Activated naive CD4-positive, alpha-beta T cell treated with anti-CD3 and anti-CD28 coated beads for 36 hours (primary cell): Measurements from ENCODE around the gene SARS1. TPM values are rescaled to one million over a fixed set of nuclear protein-coding genes. Genes with fewer than 3 reads are reported as not detected.
A peak's percentile ranks its signal among the peaks of the same experiment; 100 is the strongest.

ENCODE experiments used
- CTCF ChIA-PET: fragments of 350-600 bp; sonication (Branson Sonifier 250); formaldehyde crosslinking; loops from one replicate; lab custom pipeline; 2021; ENCODE audit warnings: antibody characterized with exemption; lab: Charles Lee
- DNase-seq: peaks from one replicate; pipeline ENCODE4 v3.0.0-alpha.2; 2020
- H3K27ac Mint-ChIP-seq: one replicate; pipeline ENCODE4 v1.8.0; 2021; ENCODE audit warnings: mild to moderate bottlenecking, mixed read lengths
- H3K27me3 Mint-ChIP-seq: one replicate; pipeline ENCODE4 v1.8.0; 2021; ENCODE audit warnings: low read depth, mixed read lengths
- H3K36me3 Mint-ChIP-seq: one replicate; pipeline ENCODE4 v1.8.0; 2021; ENCODE audit warnings: low read depth, mixed read lengths
- H3K4me1 Mint-ChIP-seq: one replicate; pipeline ENCODE4 v1.8.0; 2021; ENCODE audit warnings: low read depth, mixed read lengths
- H3K4me3 Mint-ChIP-seq: one replicate; pipeline ENCODE4 v1.8.0; 2021; ENCODE audit warnings: mild to moderate bottlenecking, moderate library complexity, mixed read lengths
- H3K9me3 Mint-ChIP-seq: one replicate; pipeline ENCODE4 v1.8.0; 2021; ENCODE audit warnings: mixed read lengths
- intact Hi-C: fragments of 100-400 bp; cut with micrococcal nuclease; formaldehyde crosslinking; loops from one replicate; pipeline ENCODE4 v1.15.1; 2023
- total RNA-seq, 2 experiments: library from RNA; stranded (reverse); gene quantifications; one replicate each; pipeline ENCODE4 v1.2.3, GENCODE V29; 2021

The SARS1 gene
- total RNA-seq, 2 experiments from 2014 or later = 363 TPM

DNA sequence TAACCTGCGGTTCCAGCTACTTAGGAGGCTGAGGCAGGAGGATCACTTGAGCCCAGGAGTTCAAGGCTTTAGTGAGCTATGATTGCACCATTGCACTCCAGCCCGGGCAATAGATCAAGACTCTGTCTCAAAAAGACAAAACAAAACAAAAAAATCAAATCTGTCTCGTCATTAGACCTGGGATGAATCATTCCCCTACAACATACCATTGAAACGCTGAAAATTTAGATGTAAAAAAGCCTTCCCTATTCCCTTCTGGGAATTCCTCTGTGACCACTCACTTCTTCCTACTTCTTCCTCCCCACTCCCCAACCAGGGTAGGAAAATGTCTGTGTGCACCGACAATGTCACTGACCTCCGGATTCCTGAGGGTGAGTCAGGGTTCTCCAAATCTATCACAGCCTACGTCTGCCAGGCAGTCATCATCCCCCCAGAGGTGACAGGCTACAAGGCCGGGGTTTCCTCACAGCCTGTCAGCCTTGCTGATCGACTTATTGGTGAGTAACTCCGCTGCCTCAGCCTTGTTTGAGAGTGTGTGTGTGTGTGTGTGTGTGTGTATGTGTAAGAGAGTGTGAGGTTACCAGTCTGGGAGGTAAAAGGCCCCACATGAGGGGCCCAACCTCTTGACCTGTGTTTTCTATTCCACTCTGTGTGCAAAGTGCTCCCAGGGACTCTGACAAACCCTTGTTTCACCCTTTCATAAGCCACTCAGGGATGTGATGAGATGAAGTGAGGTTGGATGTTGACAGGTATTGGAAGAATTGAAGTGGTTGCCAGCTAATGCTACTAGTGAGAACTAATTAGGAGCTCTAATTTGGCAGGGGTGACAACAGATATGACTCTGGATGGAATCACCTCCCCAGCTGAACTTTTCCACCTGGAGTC, 16.3 kb upstream of the SARS1 start:
- Mint-ChIP-seq H3K4me3 (no peak overlapping the region), H3K27me3 (no peaks in the 10 kb centered on the region), H3K27ac (no peak overlapping the region), H3K36me3 (no peaks in the 10 kb centered on the region), H3K4me1 (peaks cover 17% of the 10 kb centered on the region), H3K9me3 (no peaks in the 10 kb centered on the region)
- intact Hi-C loops = no loop called here
- peak; percentile 49 for DNase-seq
- CTCF ChIA-PET = interaction anchor here (0.9 kb wide), 2 partner anchors 98 to 335 kb away, joined by 3 read pairs; no protein-coding TSS in a partner anchor

DNA sequence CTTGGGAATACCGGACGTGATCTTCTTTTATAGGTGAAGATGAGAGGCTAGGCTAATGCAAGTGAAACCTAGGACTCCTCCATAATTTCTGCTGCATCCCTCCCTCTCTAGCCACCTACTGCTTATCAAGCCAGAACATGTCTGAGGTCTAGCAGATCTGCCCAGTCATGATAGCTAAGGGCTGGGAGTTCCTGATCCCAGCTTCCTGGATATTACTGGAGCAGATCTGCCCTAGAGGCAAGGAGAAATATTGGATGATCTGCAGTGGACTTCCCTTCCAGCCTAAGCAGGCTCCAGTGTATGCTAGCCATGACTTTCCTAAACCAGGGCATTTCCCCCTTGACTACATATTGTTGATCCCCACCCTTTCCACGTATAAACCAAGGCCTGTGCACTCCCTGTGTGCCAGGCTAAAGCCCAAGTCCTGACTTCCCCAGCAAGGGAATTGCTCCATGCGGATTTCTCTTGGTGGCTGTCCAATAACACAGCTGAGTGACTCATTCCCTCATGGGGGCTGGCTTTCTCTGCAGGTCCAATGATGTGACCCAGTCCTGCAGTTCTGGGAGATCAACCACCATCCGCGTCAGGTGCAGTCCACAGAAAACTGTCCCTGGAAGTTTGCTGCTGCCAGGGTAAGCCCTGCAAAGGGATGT, 15.5 kb upstream of the SARS1 start:
- CTCF ChIA-PET = interaction anchor here (0.9 kb wide), 2 partner anchors 98 to 335 kb away, joined by 3 read pairs; no protein-coding TSS in a partner anchor
- Mint-ChIP-seq H3K27me3 (no peaks in the 10 kb centered on the region), H3K27ac (no peak overlapping the region), H3K4me3 (no peak overlapping the region), H3K9me3 (no peaks in the 10 kb centered on the region), H3K4me1 (peaks cover 17% of the 10 kb centered on the region), H3K36me3 (no peaks in the 10 kb centered on the region)
- DNase-seq = no peak
- intact Hi-C loops = no loop called here

DNA sequence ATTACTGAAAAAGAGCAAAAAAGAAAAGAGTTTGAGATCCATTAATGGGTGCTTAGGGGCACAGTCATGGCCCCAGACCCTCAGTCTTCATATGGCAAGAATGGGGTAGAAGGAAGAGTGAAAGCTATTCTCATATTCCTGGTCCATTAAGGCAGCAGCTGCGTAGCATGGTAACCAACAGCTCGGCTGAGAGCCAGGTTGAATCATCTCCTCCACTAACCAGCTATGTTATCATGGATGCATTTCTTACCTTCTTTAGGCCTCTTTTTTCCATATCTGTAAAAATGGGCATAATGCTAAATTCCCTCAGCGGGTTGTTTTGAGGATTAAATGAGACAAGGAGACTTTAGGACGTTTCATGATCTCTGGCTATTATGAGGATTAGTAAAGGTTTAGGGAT, 15.0 kb upstream of the SARS1 start:
- no peak overlapping the region for H3K4me3 Mint-ChIP-seq
- intact Hi-C loops = no loop called here
- H3K27me3 Mint-ChIP-seq = no peaks in the 10 kb centered on the region
- no peaks in the 10 kb centered on the region for H3K36me3 Mint-ChIP-seq
- H3K9me3 Mint-ChIP-seq = no peaks in the 10 kb centered on the region
- no peak for DNase-seq
- CTCF ChIA-PET = interaction anchor here (0.6 to 1.5 kb wide), 3 partner anchors 86 to 333 kb away, joined by 3 to 10 read pairs (median 3); a partner anchor contains a TSS
- no peak overlapping the region for H3K27ac Mint-ChIP-seq
- peaks cover 17% of the 10 kb centered on the region for H3K4me1 Mint-ChIP-seq

DNA sequence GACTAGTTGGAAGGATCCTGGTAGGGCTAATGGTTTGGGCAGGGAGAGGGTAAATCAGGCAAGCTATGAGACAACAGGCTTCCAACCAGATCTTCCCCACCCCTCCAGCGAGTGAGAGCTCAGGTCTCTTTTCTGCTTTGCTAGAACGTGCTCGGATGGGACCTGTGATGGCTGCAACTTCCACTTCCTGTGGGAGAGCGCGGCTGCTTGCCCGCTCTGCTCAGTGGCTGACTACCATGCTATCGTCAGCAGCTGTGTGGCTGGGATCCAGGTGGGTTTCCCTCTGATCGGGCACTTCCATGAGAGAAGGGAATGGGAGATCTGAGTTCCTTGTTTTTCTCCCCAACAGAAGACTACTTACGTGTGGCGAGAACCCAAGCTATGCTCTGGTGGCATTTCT, 14.0 kb upstream of the SARS1 start:
- intact Hi-C loops = no loop called here
- Mint-ChIP-seq H3K27ac (no peak overlapping the region), H3K4me3 (no peak overlapping the region), H3K4me1 (peaks cover 17% of the 10 kb centered on the region), H3K36me3 (no peaks in the 10 kb centered on the region), H3K9me3 (no peaks in the 10 kb centered on the region), H3K27me3 (no peaks in the 10 kb centered on the region)
- CTCF ChIA-PET = interaction anchor here (0.6 to 1.5 kb wide), 6 partner anchors 14 to 426 kb away, joined by 3 to 10 read pairs (median 3); partner anchors contain the start of gene SORT1
- DNase-seq = peak; percentile 37

DNA sequence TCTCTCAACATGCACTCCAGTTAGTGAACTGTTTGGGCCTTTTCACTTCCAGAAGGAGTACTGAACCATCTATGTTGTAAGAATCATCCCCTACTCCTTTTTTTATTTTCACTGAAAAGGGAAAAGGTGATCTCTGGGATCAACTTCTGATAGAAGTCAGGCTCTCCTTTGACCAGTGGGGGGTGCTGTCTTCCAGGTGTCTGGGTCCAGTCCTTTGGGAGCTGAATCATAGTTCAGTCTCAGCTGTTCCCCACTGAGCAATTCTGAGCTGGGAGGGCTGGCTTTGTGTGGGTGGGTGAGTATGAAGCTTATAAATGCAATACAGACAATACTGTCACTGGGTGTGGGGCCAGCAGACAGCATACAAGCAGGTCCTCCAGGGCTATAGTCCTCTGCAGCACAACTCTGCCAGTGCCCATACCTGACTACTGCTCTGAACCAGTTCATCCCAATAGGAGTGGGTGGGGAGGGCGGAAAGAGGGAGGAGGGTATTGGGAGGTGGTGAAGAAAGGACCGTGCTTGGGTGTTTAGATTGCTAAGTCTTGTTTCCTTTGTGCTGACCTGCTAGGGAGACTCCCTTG, 12.5 kb upstream of the SARS1 start:
- intact Hi-C loops = loop anchor here (1.0 kb wide), 7 partner anchors 12 to 331 kb away; partner anchors contain the start of genes CELSR2, PSRC1 and SARS1
- peaks cover 17% of the 10 kb centered on the region for H3K4me1 Mint-ChIP-seq
- peak; percentile 86 for DNase-seq

DNA sequence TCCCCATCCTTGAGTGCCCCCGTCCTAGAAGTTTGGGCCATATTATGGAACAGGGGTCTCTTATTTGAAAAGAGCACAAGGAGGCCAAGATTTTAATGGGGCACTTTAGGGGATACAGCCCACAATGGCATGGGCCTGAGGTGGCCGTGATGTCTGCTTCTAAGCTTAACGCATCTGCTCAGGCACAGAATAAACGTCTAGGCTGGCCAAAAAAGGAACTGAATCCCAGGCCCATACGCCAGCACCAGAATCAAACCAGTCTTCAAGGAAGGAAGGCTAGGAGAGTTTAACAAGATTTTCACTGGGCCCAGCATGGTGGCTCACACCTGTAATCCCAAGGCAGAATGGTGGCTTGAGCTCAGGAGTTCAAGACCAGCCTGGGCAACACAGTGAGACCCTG, 9.2 kb upstream of the SARS1 start:
- H3K9me3 Mint-ChIP-seq = no peaks in the 10 kb centered on the region

More for the DNA sequence above, 12.5 kb upstream of the SARS1 start:
- Mint-ChIP-seq H3K36me3 (no peaks in the 10 kb centered on the region), H3K27me3 (no peaks in the 10 kb centered on the region), H3K27ac (no peak overlapping the region), H3K4me3 (no peak overlapping the region), H3K9me3 (no peaks in the 10 kb centered on the region)
- CTCF ChIA-PET = interaction anchor here (0.6 to 1.6 kb wide), 13 partner anchors 11 to 331 kb away, joined by 3 to 14 read pairs (median 4); partner anchors contain the start of gene SORT1

DNA sequence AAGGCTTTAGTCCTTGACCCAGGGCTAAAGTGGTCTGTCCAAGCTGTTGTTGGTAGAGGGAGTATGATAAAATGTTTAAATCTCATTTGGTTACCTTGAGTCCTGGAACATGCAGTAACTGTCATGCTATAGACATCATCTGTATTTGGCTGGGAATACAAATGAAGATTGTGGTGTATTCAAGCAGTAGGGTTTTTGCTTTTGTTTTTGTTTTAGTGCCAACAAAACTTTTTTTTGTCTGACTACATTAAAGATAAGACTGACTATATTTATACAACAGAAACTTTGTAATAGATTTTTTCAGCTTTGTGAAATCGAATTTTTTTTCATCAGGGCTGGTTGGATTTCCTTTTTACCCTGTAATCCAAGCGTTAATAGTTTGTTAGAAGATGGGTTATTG, 7.4 kb upstream of the SARS1 start:
- Mint-ChIP-seq H3K4me3 (no peak overlapping the region), H3K9me3 (no peaks in the 10 kb centered on the region), H3K27me3 (no peaks in the 10 kb centered on the region), H3K36me3 (no peaks in the 10 kb centered on the region), H3K27ac (no peak overlapping the region), H3K4me1 (peaks cover 2% of the 10 kb centered on the region)
- no peak for DNase-seq
- CTCF ChIA-PET = interaction anchor here (0.6 to 1.1 kb wide), 3 partner anchors 34 to 188 kb away, joined by 3 to 5 read pairs (median 4); no protein-coding TSS in a partner anchor
- intact Hi-C loops = no loop called here

More for the DNA sequence above, 9.2 kb upstream of the SARS1 start:
- Mint-ChIP-seq H3K4me1 (peaks cover 9% of the 10 kb centered on the region), H3K27me3 (no peaks in the 10 kb centered on the region), H3K4me3 (no peak overlapping the region), H3K27ac (no peak overlapping the region), H3K36me3 (no peaks in the 10 kb centered on the region)
- CTCF ChIA-PET = interaction anchor here (2.5 kb wide), 1 partner anchor 328 kb away, joined by 7 read pairs; no protein-coding TSS in a partner anchor
- intact Hi-C loops = no loop called here
- DNase-seq = no peak

DNA sequence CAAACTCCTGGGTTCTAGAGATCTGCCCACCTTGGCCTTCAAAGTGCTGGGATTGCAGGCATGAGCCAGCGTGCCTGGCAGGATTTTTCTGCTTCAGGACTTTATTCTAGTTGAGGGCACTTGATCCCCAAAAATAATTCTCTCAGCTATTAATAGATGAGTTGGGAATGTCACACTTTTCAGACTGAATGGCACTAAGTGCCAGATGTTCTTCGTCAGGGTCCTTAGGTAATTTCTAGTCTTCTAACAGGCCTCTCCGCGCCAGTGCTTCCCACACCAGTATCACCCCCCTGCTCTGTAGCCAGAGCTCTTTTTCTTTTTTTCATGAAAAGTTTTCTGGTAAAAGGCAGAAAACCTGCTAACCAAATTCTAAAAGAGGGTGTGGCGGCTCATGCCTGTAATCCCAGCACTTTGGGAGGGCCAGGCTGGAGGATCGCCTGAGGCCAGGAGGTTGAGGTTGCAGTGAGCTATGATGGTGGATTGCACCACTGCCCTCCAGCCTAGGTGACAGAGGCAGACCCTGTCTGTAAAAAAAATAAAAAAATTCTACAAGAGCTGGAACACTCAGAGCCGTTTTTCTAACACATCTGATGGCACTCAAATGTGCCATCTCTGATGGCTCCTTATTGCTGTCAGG, 6.1 kb upstream of the SARS1 start:
- intact Hi-C loops = no loop called here
- H3K36me3 Mint-ChIP-seq = no peaks in the 10 kb centered on the region
- no peaks in the 10 kb centered on the region for H3K27me3 Mint-ChIP-seq
- H3K4me3 Mint-ChIP-seq = no peak overlapping the region
- no peaks in the 10 kb centered on the region for H3K9me3 Mint-ChIP-seq
- H3K27ac Mint-ChIP-seq = no peak overlapping the region
- CTCF ChIA-PET = interaction anchor here (0.7 kb wide), 1 partner anchor 205 kb away, joined by 5 read pairs; no protein-coding TSS in a partner anchor
- H3K4me1 Mint-ChIP-seq = no peaks in the 10 kb centered on the region
- no peak for DNase-seq

DNA sequence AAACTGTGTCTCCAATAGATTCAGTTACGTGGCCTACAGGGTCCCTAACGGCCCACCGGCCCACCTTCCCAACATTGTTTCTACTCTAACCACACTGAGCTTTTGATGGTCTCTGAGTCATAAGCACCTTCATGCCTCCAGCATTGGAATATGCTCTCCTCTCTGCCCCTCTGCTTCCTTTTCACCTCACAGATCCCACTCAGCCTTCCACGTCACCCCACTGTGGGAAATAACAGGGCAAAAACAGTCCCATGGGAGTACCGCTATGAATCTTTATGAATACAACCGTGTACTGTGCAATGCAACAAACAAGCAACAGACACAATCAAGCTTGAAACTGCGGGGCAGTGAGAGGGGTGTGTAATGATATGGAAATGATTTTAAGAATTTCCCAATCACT, 5.3 kb upstream of the SARS1 start:
- no peak overlapping the region for H3K27ac Mint-ChIP-seq
- CTCF ChIA-PET = no interaction called here
- H3K4me3 Mint-ChIP-seq = no peak overlapping the region
- no peak for DNase-seq
- no peaks in the 10 kb centered on the region for H3K36me3 Mint-ChIP-seq
- H3K27me3 Mint-ChIP-seq = no peaks in the 10 kb centered on the region
- H3K9me3 Mint-ChIP-seq = no peaks in the 10 kb centered on the region
- H3K4me1 Mint-ChIP-seq = no peaks in the 10 kb centered on the region
- intact Hi-C loops = no loop called here

DNA sequence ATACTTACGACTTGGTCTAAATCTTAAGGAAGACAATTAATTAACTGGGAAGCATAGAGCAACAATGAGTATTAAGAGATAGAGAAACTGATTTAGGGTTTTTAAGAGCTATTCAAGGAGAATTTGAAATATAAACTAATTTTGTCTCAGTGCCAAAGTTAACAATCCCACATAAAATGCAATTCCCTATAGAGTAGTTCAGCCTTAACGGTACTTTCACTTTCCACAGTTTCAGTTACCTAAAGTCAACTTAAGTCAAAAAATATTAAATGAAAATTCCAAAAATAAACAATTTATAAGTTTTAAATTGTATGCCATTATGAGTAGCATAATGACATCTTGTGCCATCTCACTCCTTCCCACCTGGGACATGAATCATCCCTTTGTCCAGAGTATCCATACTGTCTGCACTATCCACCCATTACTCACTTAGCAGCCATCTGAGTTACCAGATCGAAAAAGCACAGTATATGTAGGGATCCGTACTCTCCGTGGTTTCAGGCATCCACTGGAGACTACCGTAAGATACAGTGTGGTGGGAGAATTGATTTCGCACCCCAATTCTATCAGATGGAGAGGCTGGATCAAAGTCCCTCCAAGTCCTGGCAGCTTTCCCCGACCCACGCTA, 4.8 kb upstream of the SARS1 start:
- no peaks in the 10 kb centered on the region for H3K36me3 Mint-ChIP-seq
- CTCF ChIA-PET = no interaction called here
- H3K9me3 Mint-ChIP-seq = no peaks in the 10 kb centered on the region
- H3K27me3 Mint-ChIP-seq = no peaks in the 10 kb centered on the region
- no peak for DNase-seq
- intact Hi-C loops = no loop called here
- no peak overlapping the region for H3K4me3 Mint-ChIP-seq
- no peak overlapping the region for H3K27ac Mint-ChIP-seq
- no peaks in the 10 kb centered on the region for H3K4me1 Mint-ChIP-seq

DNA sequence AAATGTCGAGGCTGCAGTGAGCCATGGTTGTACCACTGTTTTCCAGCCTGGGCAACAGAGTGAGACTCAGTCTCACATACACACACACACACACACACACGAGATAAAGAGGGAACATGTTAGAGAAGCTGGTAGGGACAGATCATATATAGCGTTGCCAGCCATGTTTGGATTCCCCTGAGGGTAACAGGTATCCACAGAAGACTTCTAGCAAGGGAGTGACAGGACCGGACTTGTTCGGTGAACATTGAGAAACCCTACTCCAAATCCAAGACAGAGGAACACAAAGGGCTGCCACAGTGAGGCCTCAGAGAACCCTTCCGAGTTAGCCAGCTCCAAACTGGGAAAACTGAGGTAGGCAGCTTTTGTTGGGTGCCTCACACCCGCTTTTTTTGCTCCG, 3.7 kb upstream of the SARS1 start:
- peaks cover 3% of the 10 kb centered on the region for H3K4me1 Mint-ChIP-seq
- peaks cover 11% of the 10 kb centered on the region for H3K36me3 Mint-ChIP-seq
- H3K27me3 Mint-ChIP-seq = no peaks in the 10 kb centered on the region
- intact Hi-C loops = loop anchor here (5.0 kb wide), 1 partner anchor 412 kb away; no protein-coding TSS in a partner anchor
- CTCF ChIA-PET = no interaction called here
- H3K9me3 Mint-ChIP-seq = no peaks in the 10 kb centered on the region
- H3K4me3 Mint-ChIP-seq = no peak overlapping the region
- DNase-seq = no peak
- H3K27ac Mint-ChIP-seq = no peak overlapping the region
